GM18951 (cell line): ENCODE results near the gene CFAP107.
"Not testable (repeated sequence)": the region's sequence is repeated elsewhere in the genome, so short reads cannot be mapped to it uniquely, and the experiment has no call there.

Experiments
- POLR2A ChIP-seq: IDR thresholded peaks from 4 replicates; pipeline ENCODE4 v1.6.1; 2011; ENCODE audit warnings: mild to moderate bottlenecking; ENCODE audit not compliant: insufficient read length, insufficient read depth; ENCODE audit errors: extremely low read depth
- in situ Hi-C: fragments of 300-500 bp; cut with MboI; formaldehyde crosslinking; loops from one replicate; pipeline ENCODE4 v1.12.0; 2022; ENCODE audit warnings: low sequenced_read_pairs, mixed read lengths, inconsistent platforms; ENCODE audit not compliant: unreplicated experiment

The CFAP107 gene

GRCh38 chr1:12715896-12716437 is 30.0 kb upstream of the CFAP107 start, which contains the start of gene AADACL3:
AADACL3 (plus strand) TSS chr1:12716110; CDS start chr1:12716177, 67 bp downstream.
- in situ Hi-C loops: no loop called here
- no peak for TF ChIP-seq POLR2A

GRCh38 chr1:12717301-12717838 is 28.6 kb upstream of the CFAP107 start:
- in situ Hi-C loops: no loop called here
- TF ChIP-seq POLR2A: no peak

- in situ Hi-C loops: no loop called here
Measured at GRCh38 chr1:12722626-12723025, 23.4 kb upstream of the CFAP107 start.

GRCh38 chr1:12728391-12728790 is 17.6 kb upstream of the CFAP107 start:
- in situ Hi-C loops: no loop called here
- no peak for TF ChIP-seq POLR2A

More at GRCh38 chr1:12722626-12723025, 23.4 kb upstream of the CFAP107 start:
- TF ChIP-seq POLR2A: no peak

GRCh38 chr1:12730156-12730555 is 15.8 kb upstream of the CFAP107 start:
- TF ChIP-seq POLR2A: no peak
- in situ Hi-C loops: no loop called here

- in situ Hi-C loops: not testable (repeated sequence)
Measured at GRCh38 chr1:12731084-12731483, 14.9 kb upstream of the CFAP107 start.

GRCh38 chr1:12734651-12735050 is 11.3 kb upstream of the CFAP107 start:
- TF ChIP-seq POLR2A: no peak
- in situ Hi-C loops: no loop called here

- in situ Hi-C loops: no loop called here
- TF ChIP-seq POLR2A: no peak
Measured at GRCh38 chr1:12738934-12739333, 7.1 kb upstream of the CFAP107 start.

- TF ChIP-seq POLR2A: no peak
- in situ Hi-C loops: no loop called here
Measured at GRCh38 chr1:12739613-12740012, 6.4 kb upstream of the CFAP107 start.

- in situ Hi-C loops: no loop called here
- TF ChIP-seq POLR2A: no peak
Measured at GRCh38 chr1:12741946-12742345, 4.1 kb upstream of the CFAP107 start.

- in situ Hi-C loops: no loop called here
- TF ChIP-seq POLR2A: no peak
Measured at GRCh38 chr1:12745126-12745991, 641 bp upstream of the CFAP107 start.

GRCh38 chr1:12748778-12749355 is 2.9 kb downstream of the CFAP107 start:
- in situ Hi-C loops: no loop called here
- TF ChIP-seq POLR2A: no peak

GRCh38 chr1:12754738-12755137 is 8.7 kb downstream of the CFAP107 start:
- in situ Hi-C loops: no loop called here
- no peak for TF ChIP-seq POLR2A
